PC-3 (cell line): ENCODE data around the gene GNG10. TPM values are rescaled to one million over a fixed set of nuclear protein-coding genes. Genes with fewer than 3 reads are reported as not detected.

Experiments used
- ATAC-seq: fragments of 200-7000 bp; cut with Tn5 transposase; 2 replicates; pipeline ENCODE4 v1.9.1; 2020; ENCODE audit warnings: mild to moderate bottlenecking, moderate library complexity
- BruUV-seq: library from RNA; stranded (reverse); fragments of 400-500 nt; replicated peaks from 2 replicates; lab custom pipeline; 2021; lab: Mats Ljungman, UMichigan
- CTCF ChIA-PET: fragments of 300-600 bp; sonication (Branson Sonifier 250); formaldehyde crosslinking; loops from one replicate; lab custom pipeline; 2022; ENCODE audit warnings: antibody characterized with exemption; lab: Charles Lee
- POLR2A ChIA-PET: fragments of 300-600 bp; sonication (Branson Sonifier 250); formaldehyde crosslinking; loops from one replicate; lab custom pipeline; 2022; ENCODE audit warnings: antibody characterized with exemption; ENCODE audit not compliant: unreplicated experiment; lab: Charles Lee
- DNase-seq: peaks from one replicate; pipeline ENCODE4 v3.0.0-alpha.2; 2015
- H2AFZ ChIP-seq: fragments of 300-600 bp; sonication (generic); 2 replicates; pipeline ENCODE4 v1.6.0; 2016; ENCODE audit warnings: antibody characterized with exemption, low read length
- H3F3A ChIP-seq: fragments of 300-600 bp; sonication (generic); one replicate; pipeline ENCODE4 v1.6.0; 2017; ENCODE audit warnings: antibody characterized with exemption, low read length, control low read depth, mild to moderate bottlenecking; ENCODE audit not compliant: unreplicated experiment
- H3K27ac ChIP-seq: fragments of 300-600 bp; sonication (generic); 2 replicates; pipeline ENCODE4 v1.5.1; 2016; ENCODE audit warnings: mild to moderate bottlenecking, low read length
- H3K27me3 ChIP-seq: fragments of 300-600 bp; sonication (generic); 2 replicates; pipeline ENCODE4 v1.6.1; 2016; ENCODE audit warnings: low read length, mixed read lengths
- H3K36me3 ChIP-seq: fragments of 300-600 bp; sonication (generic); 2 replicates; pipeline ENCODE4 v1.6.1; 2016; ENCODE audit warnings: low read depth, mixed run types, low read length, mixed read lengths
- H3K4me1 ChIP-seq: fragments of 300-600 bp; sonication (generic); 2 replicates; pipeline ENCODE4 v1.5.1; 2016; ENCODE audit warnings: low read length; ENCODE audit not compliant: insufficient read depth
- H3K4me2 ChIP-seq: fragments of 300-600 bp; sonication (generic); 2 replicates; pipeline ENCODE4 v1.6.0; 2016; ENCODE audit warnings: low read length
- H3K4me3 ChIP-seq: fragments of 300-600 bp; sonication (generic); 2 replicates; pipeline ENCODE4 v1.5.1; 2016; ENCODE audit warnings: mild to moderate bottlenecking, low read length, mixed read lengths
- H3K79me2 ChIP-seq: fragments of 300-600 bp; sonication (generic); 2 replicates; pipeline ENCODE4 v1.6.1; 2017; ENCODE audit warnings: low read length, mixed read lengths
- H3K9ac ChIP-seq: fragments of 300-600 bp; sonication (generic); 2 replicates; pipeline ENCODE4 v1.6.0; 2016; ENCODE audit warnings: mild to moderate bottlenecking, low read length
- H3K9me2 ChIP-seq: fragments of 300-600 bp; sonication (generic); replicated peaks from 2 replicates; pipeline ENCODE4 v1.6.1; 2016; ENCODE audit warnings: mixed run types, low read length, mixed read lengths
- H3K9me3 ChIP-seq: fragments of 300-600 bp; sonication (generic); 2 replicates; pipeline ENCODE4 v1.6.1; 2016; ENCODE audit warnings: low read length, mixed read lengths
- H4K20me1 ChIP-seq: fragments of 300-600 bp; sonication (generic); 2 replicates; pipeline ENCODE4 v1.6.1; 2016; ENCODE audit warnings: low read length, mixed read lengths
- EZH2 ChIP-seq: fragments of 300-600 bp; sonication (generic); IDR thresholded peaks from one replicate; pipeline ENCODE4 v1.6.1; 2017; ENCODE audit warnings: antibody characterized with exemption, mild to moderate bottlenecking, low read length; ENCODE audit not compliant: unreplicated experiment
- EZH2phosphoT487 ChIP-seq: fragments of 300-600 bp; sonication (generic); IDR thresholded peaks from 2 replicates; pipeline ENCODE4 v1.6.1; 2018; ENCODE audit warnings: mild to moderate bottlenecking, antibody characterized with exemption, low read length, borderline replicate concordance
- intact Hi-C: fragments of 100-400 bp; cut with micrococcal nuclease; formaldehyde crosslinking; loops from 2 replicates; pipeline ENCODE4 v1.9.0; 2023
- total RNA-seq: library from RNA; depleted of rRNA; stranded (reverse); fragments of >200 nt; gene quantifications from 2 replicates; pipeline ENCODE4 v1.2.3, GENCODE V29; 2014
- TF ChIP-seq, protein P1 (sequence below): fragments of 300-600 bp; sonication (generic); conservative IDR thresholded peaks from 2 replicates; pipeline ENCODE4 v1.5.1; 2017; ENCODE audit warnings: antibody characterized with exemption, low read depth, mild to moderate bottlenecking, low read length

Gene GNG10
- total RNA-seq, 1 experiment from 2014 or later: 50.7 TPM

DNA sequence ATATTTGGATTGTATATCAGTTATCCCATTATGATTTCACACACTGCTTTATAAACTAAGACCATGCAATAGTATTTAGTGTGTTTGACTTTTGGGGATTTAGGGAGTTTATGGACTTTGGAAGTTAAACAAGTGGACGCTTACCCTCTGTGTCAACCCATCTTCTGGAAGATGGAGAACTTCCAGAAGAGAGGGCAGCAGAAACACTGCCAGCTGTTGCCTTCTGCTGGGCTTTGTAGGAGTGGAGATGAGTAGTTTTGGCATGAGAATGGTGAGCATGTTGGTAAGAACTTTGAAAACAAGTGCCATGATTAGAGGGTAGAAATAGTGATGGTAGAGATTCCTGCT is 28.0 kb upstream of the GNG10 start:
- ChIA-PET CTCF (no interaction called here), POLR2A (no interaction called here)
- Histone ChIP-seq H3F3A (no peaks in the 10 kb centered on the region), H3K27me3 (no peaks in the 10 kb centered on the region), H3K9ac (no peak overlapping the region), H2AFZ (no peak overlapping the region), H3K4me1 (peaks cover 17% of the 10 kb centered on the region; the same call in 1 of the 2 replicates), H3K79me2 (peaks cover 73% of the 10 kb centered on the region), H3K36me3 (no peaks in the 10 kb centered on the region), H3K9me3 (no peaks in the 10 kb centered on the region), H3K27ac (no peak overlapping the region), H3K9me2 (no peaks in the 10 kb centered on the region), H3K4me3 (peak overlapping the region; percentile 93), H4K20me1 (peaks cover 52% of the 10 kb centered on the region), H3K4me2 (peak overlapping the region; percentile 82)
- BruUV-seq: no TSS peak
- intact Hi-C loops: no loop called here
- TF ChIP-seq, protein P1, sequence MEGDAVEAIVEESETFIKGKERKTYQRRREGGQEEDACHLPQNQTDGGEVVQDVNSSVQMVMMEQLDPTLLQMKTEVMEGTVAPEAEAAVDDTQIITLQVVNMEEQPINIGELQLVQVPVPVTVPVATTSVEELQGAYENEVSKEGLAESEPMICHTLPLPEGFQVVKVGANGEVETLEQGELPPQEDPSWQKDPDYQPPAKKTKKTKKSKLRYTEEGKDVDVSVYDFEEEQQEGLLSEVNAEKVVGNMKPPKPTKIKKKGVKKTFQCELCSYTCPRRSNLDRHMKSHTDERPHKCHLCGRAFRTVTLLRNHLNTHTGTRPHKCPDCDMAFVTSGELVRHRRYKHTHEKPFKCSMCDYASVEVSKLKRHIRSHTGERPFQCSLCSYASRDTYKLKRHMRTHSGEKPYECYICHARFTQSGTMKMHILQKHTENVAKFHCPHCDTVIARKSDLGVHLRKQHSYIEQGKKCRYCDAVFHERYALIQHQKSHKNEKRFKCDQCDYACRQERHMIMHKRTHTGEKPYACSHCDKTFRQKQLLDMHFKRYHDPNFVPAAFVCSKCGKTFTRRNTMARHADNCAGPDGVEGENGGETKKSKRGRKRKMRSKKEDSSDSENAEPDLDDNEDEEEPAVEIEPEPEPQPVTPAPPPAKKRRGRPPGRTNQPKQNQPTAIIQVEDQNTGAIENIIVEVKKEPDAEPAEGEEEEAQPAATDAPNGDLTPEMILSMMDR: no peak
- no peak for TF ChIP-seq EZH2phosphoT487
- no peak for TF ChIP-seq EZH2
- ATAC-seq: no peak
- DNase-seq: no peak

DNA sequence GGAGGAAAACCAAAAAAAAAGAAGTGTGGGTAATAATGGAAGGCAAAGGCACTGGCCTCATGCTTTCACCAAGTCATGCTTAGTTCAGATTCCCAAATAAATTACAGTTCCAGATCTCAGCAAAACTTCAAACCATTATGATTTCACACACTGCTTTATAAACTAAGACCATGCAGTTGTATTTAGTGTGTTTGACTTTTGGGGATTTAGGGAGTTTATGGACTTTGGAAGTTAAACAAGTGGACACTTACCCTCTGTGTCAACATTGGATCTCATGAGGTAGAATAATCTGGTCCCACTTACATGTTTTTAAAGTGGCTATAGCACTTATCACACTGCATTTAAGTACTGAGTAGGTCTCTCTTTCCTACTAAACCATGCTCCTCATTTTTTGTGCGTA is 26.5 kb upstream of the GNG10 start:
- H3K27me3 ChIP-seq: no peaks in the 10 kb centered on the region
- intact Hi-C loops: no loop called here
- H2AFZ ChIP-seq: no peak overlapping the region
- H3K9ac ChIP-seq: no peak overlapping the region
- ATAC-seq: no peak
- peaks cover 61% of the 10 kb centered on the region for H4K20me1 ChIP-seq
- peak overlapping the region; percentile 1; the same call in 1 of the 2 replicates for H3K4me2 ChIP-seq
- no peaks in the 10 kb centered on the region for H3K36me3 ChIP-seq
- H3K4me1 ChIP-seq: peaks cover 17% of the 10 kb centered on the region; the same call in 1 of the 2 replicates
- no peak overlapping the region for H3K4me3 ChIP-seq
- H3K9me3 ChIP-seq: no peaks in the 10 kb centered on the region
- CTCF ChIA-PET: no interaction called here
- H3K9me2 ChIP-seq: no peaks in the 10 kb centered on the region
- POLR2A ChIA-PET: no interaction called here
- no peak for DNase-seq
- H3K27ac ChIP-seq: no peak overlapping the region
- no TSS peak for BruUV-seq
- no peaks in the 10 kb centered on the region for H3F3A ChIP-seq
- H3K79me2 ChIP-seq: peaks cover 87% of the 10 kb centered on the region
- TF ChIP-seq EZH2phosphoT487 (no peak), EZH2 (no peak)
- TF ChIP-seq, protein P1: no peak

DNA sequence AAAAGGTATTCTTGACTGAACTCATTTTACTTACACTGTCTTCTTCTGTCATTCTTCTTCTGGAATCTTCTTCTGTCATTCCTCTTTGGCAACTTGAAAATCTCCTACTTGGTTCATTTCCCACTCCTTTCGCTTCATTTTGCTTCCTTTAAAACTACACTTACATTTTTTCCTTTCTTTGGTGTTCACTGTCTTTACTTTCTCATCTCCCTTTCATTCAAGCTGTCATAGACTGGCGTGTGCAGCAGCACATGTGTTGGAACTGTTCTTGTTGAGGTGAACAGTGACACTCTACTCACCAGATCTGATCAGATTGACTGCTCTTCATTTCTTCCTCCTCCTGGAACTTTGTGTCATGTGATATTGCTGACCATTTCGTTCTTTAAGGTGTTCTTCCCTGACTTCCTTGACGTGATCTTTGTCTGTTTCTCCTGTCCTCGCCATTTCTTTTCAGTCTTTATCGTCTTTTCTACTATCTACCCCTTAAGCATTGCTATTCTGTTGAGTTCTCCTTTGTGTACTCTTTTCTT is 23.9 kb upstream of the GNG10 start:
- Histone ChIP-seq H3K27ac (no peak overlapping the region), H2AFZ (no peak overlapping the region), H3K9ac (no peak overlapping the region), H3F3A (no peaks in the 10 kb centered on the region), H3K79me2 (peaks cover 73% of the 10 kb centered on the region), H3K4me3 (no peak overlapping the region), H3K36me3 (no peaks in the 10 kb centered on the region), H3K9me2 (no peaks in the 10 kb centered on the region), H3K4me2 (no peak overlapping the region), H4K20me1 (peaks cover 53% of the 10 kb centered on the region), H3K4me1 (peaks cover 13% of the 10 kb centered on the region; the same call in 1 of the 2 replicates), H3K27me3 (no peaks in the 10 kb centered on the region), H3K9me3 (no peaks in the 10 kb centered on the region)
- POLR2A ChIA-PET: no interaction called here
- DNase-seq: no peak
- CTCF ChIA-PET: no interaction called here
- intact Hi-C loops: no loop called here
- no peak for TF ChIP-seq EZH2phosphoT487
- no peak for TF ChIP-seq EZH2
- TF ChIP-seq, protein P1: no peak
- no peak for ATAC-seq
- no TSS peak for BruUV-seq
